AG10803 (cell line): ENCODE results near the gene CAMP.

Source experiments
- DNase-seq: peaks from one replicate; pipeline ENCODE4 v3.0.0; 2010; ENCODE audit warnings: low read depth
- H3K4me3 ChIP-seq: 2 replicates; pipeline ENCODE4 v1.5.1; 2011; ENCODE audit warnings: mild to moderate bottlenecking, low read length, control low read depth
- CTCF ChIP-seq: conservative IDR thresholded peaks from 2 replicates; pipeline ENCODE4 v1.5.1; 2011; ENCODE audit warnings: mild to moderate bottlenecking, low read length, control low read depth, inconsistent platforms

CAMP gene

GRCh38 chr3:48186631-48187300, 36.5 kb upstream of the CAMP start:
- no peak for TF ChIP-seq CTCF
- peak; percentile 17 for DNase-seq
- H3K4me3 ChIP-seq = peak overlapping the region; percentile 89

- peak; percentile 3 for DNase-seq
- no peak for TF ChIP-seq CTCF
- peak overlapping the region; percentile 89 for H3K4me3 ChIP-seq
Observed at GRCh38 chr3:48187301-48187578, 36.1 kb upstream of the CAMP start.

- DNase-seq = no peak
- peak overlapping the region; percentile 89 for H3K4me3 ChIP-seq
- TF ChIP-seq CTCF = no peak
Observed at GRCh38 chr3:48187579-48188265, 35.6 kb upstream of the CAMP start.

GRCh38 chr3:48188266-48189201, 34.8 kb upstream of the CAMP start, which contains the start of gene CDC25A:
TSS of gene CDC25A (minus strand) at chr3:48188417. CDS start at chr3:48187947, 470 bp downstream.
- TF ChIP-seq CTCF = no peak
- peak within 1 kb of the TSS; percentile 89 for H3K4me3 ChIP-seq
- DNase-seq = peak; percentile 98

- TF ChIP-seq CTCF = no peak
- no peak for DNase-seq
- no peak overlapping the region for H3K4me3 ChIP-seq
Observed at GRCh38 chr3:48189321-48189720, 34.0 kb upstream of the CAMP start.

GRCh38 chr3:48190911-48191310, 32.4 kb upstream of the CAMP start:
- no peak overlapping the region for H3K4me3 ChIP-seq
- TF ChIP-seq CTCF = no peak
- no peak for DNase-seq
